Measurements from ENCODE around the gene SHKBP1.
"Not testable (repeated sequence)": the region's sequence is repeated elsewhere in the genome, so short reads cannot be mapped to it uniquely, and the experiment has no call there.

SHKBP1 gene

GRCh38 chr19:40534148-40534547 lies 42.5 kb upstream of the SHKBP1 start:
- no peak overlapping the region for H3K4me3 ChIP-seq (replicated peaks; ENCODE audit: low read depth, low read length)
- TF ChIP-seq CTCF (IDR thresholded peaks at IDR 0.05; ENCODE audit: low read length, missing control alignments): no peak
- DNase-seq (ENCODE audit: low read depth): no peak

- no peak overlapping the region for H3K4me3 ChIP-seq (replicated peaks; ENCODE audit: low read depth, low read length)
- peak; percentile 15 for TF ChIP-seq CTCF (IDR thresholded peaks at IDR 0.05; ENCODE audit: low read length, missing control alignments)
- no peak for DNase-seq (ENCODE audit: low read depth)
Observed at GRCh38 chr19:40539070-40539469, 37.6 kb upstream of the SHKBP1 start.

GRCh38 chr19:40542202-40542859 lies 34.3 kb upstream of the SHKBP1 start:
- no peak for TF ChIP-seq CTCF (IDR thresholded peaks at IDR 0.05; ENCODE audit: low read length, missing control alignments)
- peak; percentile 94 for DNase-seq (ENCODE audit: low read depth)
- H3K4me3 ChIP-seq (replicated peaks; ENCODE audit: low read depth, low read length): no peak overlapping the region

GRCh38 chr19:40543029-40543597 lies 33.6 kb upstream of the SHKBP1 start:
- TF ChIP-seq CTCF (IDR thresholded peaks at IDR 0.05; ENCODE audit: low read length, missing control alignments): no peak
- DNase-seq (ENCODE audit: low read depth): no peak
- H3K4me3 ChIP-seq (replicated peaks; ENCODE audit: low read depth, low read length): no peak overlapping the region

- not testable (repeated sequence) for DNase-seq (ENCODE audit: low read depth); H3K4me3 ChIP-seq (replicated peaks; ENCODE audit: low read depth, low read length)
Observed at GRCh38 chr19:40546153-40546841, 30.4 kb upstream of the SHKBP1 start.

GRCh38 chr19:40547190-40547589 lies 29.5 kb upstream of the SHKBP1 start:
- H3K4me3 ChIP-seq (replicated peaks; ENCODE audit: low read depth, low read length): not testable (repeated sequence)

GRCh38 chr19:40547836-40548235 lies 28.8 kb upstream of the SHKBP1 start:
- H3K4me3 ChIP-seq (replicated peaks; ENCODE audit: low read depth, low read length): no peak overlapping the region
- DNase-seq (ENCODE audit: low read depth): no peak
- TF ChIP-seq CTCF (IDR thresholded peaks at IDR 0.05; ENCODE audit: low read length, missing control alignments): no peak

More at GRCh38 chr19:40547190-40547589, 29.5 kb upstream of the SHKBP1 start:
- not testable (repeated sequence) for DNase-seq (ENCODE audit: low read depth)
